Smooth muscle cell (in vitro differentiated cells): ENCODE results near the gene ANGPTL5. TPM values are rescaled to one million over a fixed set of nuclear protein-coding genes. Genes with fewer than 3 reads are reported as not detected.

Source experiments
- DNase-seq: peaks from one replicate; lab custom pipeline; 2025; ENCODE audit not compliant: unreplicated experiment; lab: John Stamatoyannopoulos, UW
- H2AFZ ChIP-seq: fragments of 200-600 bp; sonication (generic); 2 replicates; pipeline ENCODE4 v1.6.0; 2016; ENCODE audit warnings: antibody characterized with exemption, low read depth, mild to moderate bottlenecking
- H3F3A ChIP-seq: fragments of 200-600 bp; sonication (generic); 2 replicates; pipeline ENCODE4 v1.6.0; 2017; ENCODE audit warnings: antibody characterized with exemption, low read depth
- H3K27ac ChIP-seq: fragments of 200-600 bp; sonication (generic); 2 replicates; pipeline ENCODE4 v1.5.1; 2016; ENCODE audit warnings: low read depth, mild to moderate bottlenecking
- H3K27me3 ChIP-seq: fragments of 200-600 bp; sonication (generic); 2 replicates; pipeline ENCODE4 v1.6.1; 2016; ENCODE audit warnings: low read depth, mild to moderate bottlenecking
- H3K36me3 ChIP-seq: fragments of 200-600 bp; sonication (generic); 2 replicates; pipeline ENCODE4 v1.5.1; 2016; ENCODE audit warnings: low read depth
- H3K4me1 ChIP-seq: fragments of 200-600 bp; sonication (generic); 2 replicates; pipeline ENCODE4 v1.5.1; 2016; ENCODE audit warnings: low read depth
- H3K4me2 ChIP-seq: fragments of 200-600 bp; sonication (generic); 2 replicates; pipeline ENCODE4 v1.6.0; 2016; ENCODE audit warnings: mild to moderate bottlenecking
- H3K4me3 ChIP-seq: fragments of 200-600 bp; sonication (generic); 2 replicates; pipeline ENCODE4 v1.5.1; 2016; ENCODE audit warnings: mild to moderate bottlenecking
- H3K79me2 ChIP-seq: fragments of 200-600 bp; sonication (generic); 2 replicates; pipeline ENCODE4 v1.6.0; 2016; ENCODE audit warnings: low read depth, mild to moderate bottlenecking
- H3K9ac ChIP-seq: fragments of 200-600 bp; sonication (generic); 2 replicates; pipeline ENCODE4 v1.6.0; 2016; ENCODE audit warnings: low read depth
- H3K9me3 ChIP-seq: fragments of 200-600 bp; sonication (generic); replicated peaks from 2 replicates; pipeline ENCODE4 v1.5.1; 2016; ENCODE audit warnings: low read depth
- H4K20me1 ChIP-seq: fragments of 200-600 bp; sonication (generic); 2 replicates; pipeline ENCODE4 v1.6.0; 2016; ENCODE audit warnings: low read depth
- CTCF ChIP-seq: fragments of 200-600 bp; sonication (generic); IDR thresholded peaks from 2 replicates; pipeline ENCODE4 v1.5.1; 2017; ENCODE audit warnings: borderline replicate concordance, mild to moderate bottlenecking, antibody characterized with exemption; ENCODE audit not compliant: insufficient read depth, poor library complexity, severe bottlenecking
- WGBS: methylation state at CpG from one replicate; pipeline ENCODE4 v1.1.7; 2016; ENCODE audit warnings: low lambda C conversion rate; 5-methylcytosine and 5-hydroxymethylcytosine counted together
- polyA plus RNA-seq: library from polyadenylated mRNA; unstranded; fragments of >200 nt; fragmentation: Nextera tagmentation; extraction: Ambion mirVana; gene quantifications from 2 replicates; pipeline ENCODE4 v1.2.1, GENCODE V29; 2016
- total RNA-seq: library from RNA; depleted of rRNA; stranded (reverse); fragments of >200 nt; gene quantifications from 2 replicates; pipeline ENCODE4 v1.2.3, GENCODE V29; 2014

Gene ANGPTL5
- total and polyA plus RNA-seq, 2 experiments from 2014 or later = not detected

GRCh38 chr11:101913656-101914055 is 2.7 kb downstream of the ANGPTL5 start:
- no peak overlapping the region for H3K9ac ChIP-seq
- no peaks in the 10 kb centered on the region for H3F3A ChIP-seq
- TF ChIP-seq CTCF = no peak
- no peaks in the 10 kb centered on the region for H3K79me2 ChIP-seq
- DNase-seq = no peak
- H3K9me3 ChIP-seq = no peaks in the 10 kb centered on the region
- no peaks in the 10 kb centered on the region for H4K20me1 ChIP-seq
- no peak overlapping the region for H3K4me3 ChIP-seq
- peaks cover 11% of the 10 kb centered on the region for H3K4me1 ChIP-seq
- H2AFZ ChIP-seq = no peak overlapping the region
- WGBS = 52% methylated on average over 5 of the region's 5 CpGs
- no peaks in the 10 kb centered on the region for H3K36me3 ChIP-seq
- no peaks in the 10 kb centered on the region for H3K27me3 ChIP-seq
- H3K27ac ChIP-seq = peak overlapping the region; percentile 93
- peak overlapping the region; percentile 80 for H3K4me2 ChIP-seq

- DNase-seq = no peak
- H3K4me1 ChIP-seq = peaks cover 11% of the 10 kb centered on the region
- 17% methylated on average over 3 of the region's 3 CpGs for WGBS
Measured at GRCh38 chr11:101912823-101913284, 3.5 kb downstream of the ANGPTL5 start.

GRCh38 chr11:101909087-101909486 is 7.2 kb downstream of the ANGPTL5 start:
- no peaks in the 10 kb centered on the region for H3K36me3 ChIP-seq
- H3K4me2 ChIP-seq = no peak overlapping the region
- H3K9ac ChIP-seq = no peak overlapping the region
- H3K79me2 ChIP-seq = no peaks in the 10 kb centered on the region
- H3K27me3 ChIP-seq = no peaks in the 10 kb centered on the region
- H3K4me1 ChIP-seq = peaks cover 2% of the 10 kb centered on the region
- H3K4me3 ChIP-seq = no peak overlapping the region
- no peak for DNase-seq
- no peaks in the 10 kb centered on the region for H3K9me3 ChIP-seq
- H3K27ac ChIP-seq = no peak overlapping the region
- no peaks in the 10 kb centered on the region for H3F3A ChIP-seq
- no peak overlapping the region for H2AFZ ChIP-seq
- H4K20me1 ChIP-seq = no peaks in the 10 kb centered on the region
- no peak for TF ChIP-seq CTCF
- WGBS = 89% methylated on average over 2 of the region's 2 CpGs

More at GRCh38 chr11:101912823-101913284, 3.5 kb downstream of the ANGPTL5 start:
- Histone ChIP-seq H3K27ac (peak overlapping the region; percentile 93), H3K9me3 (no peaks in the 10 kb centered on the region), H3K79me2 (no peaks in the 10 kb centered on the region), H2AFZ (peak overlapping the region; percentile 12), H3F3A (no peaks in the 10 kb centered on the region), H3K27me3 (no peaks in the 10 kb centered on the region), H4K20me1 (no peaks in the 10 kb centered on the region), H3K4me2 (no peak overlapping the region), H3K9ac (no peak overlapping the region), H3K4me3 (no peak overlapping the region), H3K36me3 (no peaks in the 10 kb centered on the region)
- no peak for TF ChIP-seq CTCF

- Histone ChIP-seq H3F3A (no peaks in the 10 kb centered on the region), H3K4me2 (no peak overlapping the region), H3K79me2 (no peaks in the 10 kb centered on the region), H3K4me1 (no peaks in the 10 kb centered on the region), H3K36me3 (no peaks in the 10 kb centered on the region), H3K27ac (no peak overlapping the region), H3K4me3 (no peak overlapping the region), H4K20me1 (no peaks in the 10 kb centered on the region), H3K9ac (no peak overlapping the region), H2AFZ (no peak overlapping the region), H3K27me3 (no peaks in the 10 kb centered on the region), H3K9me3 (no peaks in the 10 kb centered on the region)
- no peak for TF ChIP-seq CTCF
- WGBS = 92% methylated on average over 1 of the region's 1 CpG
- no peak for DNase-seq
Measured at GRCh38 chr11:101907815-101908214, 8.5 kb downstream of the ANGPTL5 start.
